Activated CD4-positive, alpha-beta T cell treated with anti-CD3 and anti-CD28 coated beads, Interleukin-2, amount 10 ng/mL, durations not matched to agents 7 days and 5 days (primary cell): ENCODE results near the gene ZNF532. TPM values are rescaled to one million over a fixed set of nuclear protein-coding genes. Genes with fewer than 3 reads are reported as not detected.

ENCODE experiments used
- CTCF ChIA-PET: fragments of 350-600 bp; sonication (Branson Sonifier 250); formaldehyde crosslinking; loops from one replicate; lab custom pipeline; 2021; ENCODE audit warnings: antibody characterized with exemption; lab: Charles Lee
- POLR2A ChIA-PET: fragments of 350-600 bp; sonication (Branson Sonifier 250); formaldehyde crosslinking; loops from one replicate; lab custom pipeline; 2021; ENCODE audit warnings: antibody characterized with exemption; lab: Charles Lee
- DNase-seq: peaks from one replicate; pipeline ENCODE4 v3.0.0-alpha.2; 2020
- H3K27ac Mint-ChIP-seq: one replicate; pipeline ENCODE4 v1.8.0; 2021; ENCODE audit warnings: mild to moderate bottlenecking, moderate library complexity, mixed read lengths
- H3K27me3 Mint-ChIP-seq: one replicate; pipeline ENCODE4 v1.8.0; 2021; ENCODE audit warnings: mixed read lengths
- H3K36me3 Mint-ChIP-seq: one replicate; pipeline ENCODE4 v1.8.0; 2021; ENCODE audit warnings: low read depth, mixed read lengths
- H3K4me1 Mint-ChIP-seq: one replicate; pipeline ENCODE4 v1.8.0; 2021; ENCODE audit warnings: mixed read lengths
- H3K4me3 Mint-ChIP-seq: one replicate; pipeline ENCODE4 v1.8.0; 2021; ENCODE audit warnings: mild to moderate bottlenecking, moderate library complexity, mixed read lengths
- H3K9me3 Mint-ChIP-seq: one replicate; pipeline ENCODE4 v1.8.0; 2021; ENCODE audit warnings: mixed read lengths
- total RNA-seq, 2 experiments: library from RNA; stranded (reverse); gene quantifications; one replicate each; pipeline ENCODE4 v1.2.3, GENCODE V29; 2021

ZNF532 gene
- total RNA-seq, 2 experiments from 2014 or later: 2.7 to 2.8 TPM

DNA sequence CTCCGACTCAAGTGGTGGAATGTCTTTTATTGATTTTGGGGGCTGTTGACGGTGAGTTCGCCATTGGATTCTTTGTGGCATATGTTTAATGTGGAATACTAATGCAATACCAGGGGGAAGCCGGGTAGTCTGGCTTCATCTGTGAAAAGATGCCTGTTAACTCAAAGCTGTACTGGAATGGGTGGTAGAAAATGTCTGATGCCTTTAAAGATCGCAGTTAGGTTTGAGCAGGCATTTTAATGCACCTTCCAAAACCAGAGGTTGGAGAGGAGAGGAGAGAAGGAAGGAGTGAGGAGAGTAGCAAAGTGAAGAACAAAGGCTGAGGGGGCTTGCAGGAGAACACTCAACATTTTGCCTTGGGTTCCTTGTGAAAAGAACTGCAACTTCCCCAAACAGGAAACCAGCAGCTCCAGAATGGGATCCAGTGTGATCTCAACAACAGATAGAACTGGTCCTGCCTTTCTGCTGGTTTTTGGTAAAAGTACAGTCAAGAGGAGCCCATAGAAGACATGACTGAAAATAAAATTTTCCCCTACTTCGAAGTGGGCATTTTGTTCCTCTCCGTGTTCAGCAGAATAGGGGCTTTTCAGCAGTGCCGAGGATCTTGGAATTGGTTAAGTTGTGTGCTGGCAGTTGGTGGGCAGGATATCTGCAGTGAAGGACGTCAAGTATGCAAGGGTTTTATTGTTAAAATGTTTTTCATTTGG is 1.5 kb downstream of the ZNF532 start:
- ChIA-PET POLR2A (no interaction called here), CTCF (interaction anchor here (0.5 kb wide), 1 partner anchor 397 kb away, joined by 3 read pairs; no protein-coding TSS in a partner anchor)
- H3K4me3 Mint-ChIP-seq: no peak overlapping the region
- H3K27ac Mint-ChIP-seq: no peak overlapping the region
- peaks cover 4% of the 10 kb centered on the region for H3K36me3 Mint-ChIP-seq
- no peaks in the 10 kb centered on the region for H3K9me3 Mint-ChIP-seq
- DNase-seq: no peak
- peaks cover 7% of the 10 kb centered on the region for H3K4me1 Mint-ChIP-seq
- peaks cover 62% of the 10 kb centered on the region for H3K27me3 Mint-ChIP-seq

- peaks cover 7% of the 10 kb centered on the region for H3K4me1 Mint-ChIP-seq
- CTCF ChIA-PET: interaction anchor here (0.5 to 1.0 kb wide), 2 partner anchors 12 to 397 kb away, joined by 3 to 4 read pairs; no protein-coding TSS in a partner anchor
- POLR2A ChIA-PET: no interaction called here
- H3K27ac Mint-ChIP-seq: no peak overlapping the region
- no peak overlapping the region for H3K4me3 Mint-ChIP-seq
- DNase-seq: no peak
- peaks cover 56% of the 10 kb centered on the region for H3K27me3 Mint-ChIP-seq
- H3K9me3 Mint-ChIP-seq: no peaks in the 10 kb centered on the region
- peaks cover 4% of the 10 kb centered on the region for H3K36me3 Mint-ChIP-seq
These were observed 2.1 kb downstream of the ZNF532 start for GRCh38 chr18:58866773-58867150.

DNA sequence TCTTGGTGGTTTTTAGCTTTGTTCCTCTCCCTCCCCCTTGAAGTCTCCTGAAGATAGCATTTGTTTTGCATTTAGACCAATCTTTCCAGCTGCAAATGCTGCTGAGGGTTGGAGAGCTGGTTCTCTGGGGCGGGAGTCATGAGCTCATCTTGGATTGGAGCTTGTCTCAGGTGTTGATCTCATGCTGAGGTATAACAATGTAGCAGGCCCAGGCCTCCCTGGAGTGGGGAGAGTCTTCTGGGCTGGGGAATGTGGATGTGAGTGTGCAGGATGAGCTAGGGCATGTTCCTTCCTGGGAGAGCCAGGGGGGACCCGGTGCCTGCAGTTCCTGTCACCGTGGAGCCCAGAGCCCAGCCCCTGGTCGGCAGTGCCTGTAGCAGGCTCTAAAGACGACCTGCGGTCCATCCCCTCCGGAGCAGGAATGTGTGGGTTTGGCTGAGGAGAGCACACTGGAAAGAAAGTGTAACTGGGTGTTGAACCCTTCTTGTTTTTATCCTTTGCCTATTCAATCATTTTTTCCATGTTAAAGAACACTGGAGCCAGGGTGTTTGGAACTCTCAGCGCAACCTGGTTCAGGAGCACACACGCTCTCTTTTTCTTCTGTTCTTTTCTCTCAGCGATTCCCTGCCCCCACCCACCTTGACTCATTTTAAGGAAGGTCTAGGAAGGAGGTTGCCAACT is 2.7 kb downstream of the ZNF532 start:
- H3K4me3 Mint-ChIP-seq: no peak overlapping the region
- H3K36me3 Mint-ChIP-seq: peaks cover 4% of the 10 kb centered on the region
- peaks cover 7% of the 10 kb centered on the region for H3K4me1 Mint-ChIP-seq
- H3K27me3 Mint-ChIP-seq: peaks cover 50% of the 10 kb centered on the region
- no peaks in the 10 kb centered on the region for H3K9me3 Mint-ChIP-seq
- ChIA-PET POLR2A (no interaction called here), CTCF (interaction anchor here (1.0 kb wide), 1 partner anchor 11 kb away, joined by 4 read pairs; no protein-coding TSS in a partner anchor)
- no peak for DNase-seq
- no peak overlapping the region for H3K27ac Mint-ChIP-seq

- Mint-ChIP-seq H3K27me3 (peaks cover 44% of the 10 kb centered on the region), H3K4me3 (no peak overlapping the region), H3K9me3 (no peaks in the 10 kb centered on the region), H3K27ac (no peak overlapping the region), H3K36me3 (no peaks in the 10 kb centered on the region), H3K4me1 (peaks cover 3% of the 10 kb centered on the region)
- ChIA-PET CTCF (no interaction called here), POLR2A (no interaction called here)
- no peak for DNase-seq
These were observed 3.8 kb downstream of the ZNF532 start for GRCh38 chr18:58868440-58868839.

- CTCF ChIA-PET: no interaction called here
- POLR2A ChIA-PET: no interaction called here
- no peak overlapping the region for H3K4me3 Mint-ChIP-seq
- H3K36me3 Mint-ChIP-seq: no peaks in the 10 kb centered on the region
- no peak for DNase-seq
- no peaks in the 10 kb centered on the region for H3K4me1 Mint-ChIP-seq
- H3K9me3 Mint-ChIP-seq: no peaks in the 10 kb centered on the region
- H3K27ac Mint-ChIP-seq: no peak overlapping the region
- H3K27me3 Mint-ChIP-seq: peaks cover 35% of the 10 kb centered on the region
These were observed 5.5 kb downstream of the ZNF532 start for GRCh38 chr18:58870130-58870529.

- Mint-ChIP-seq H3K4me1 (no peaks in the 10 kb centered on the region), H3K27me3 (peaks cover 33% of the 10 kb centered on the region), H3K27ac (no peak overlapping the region), H3K36me3 (no peaks in the 10 kb centered on the region), H3K9me3 (no peaks in the 10 kb centered on the region), H3K4me3 (no peak overlapping the region)
- DNase-seq: no peak
- ChIA-PET CTCF (no interaction called here), POLR2A (no interaction called here)
These were observed 5.9 kb downstream of the ZNF532 start for GRCh38 chr18:58870621-58871020.

DNA sequence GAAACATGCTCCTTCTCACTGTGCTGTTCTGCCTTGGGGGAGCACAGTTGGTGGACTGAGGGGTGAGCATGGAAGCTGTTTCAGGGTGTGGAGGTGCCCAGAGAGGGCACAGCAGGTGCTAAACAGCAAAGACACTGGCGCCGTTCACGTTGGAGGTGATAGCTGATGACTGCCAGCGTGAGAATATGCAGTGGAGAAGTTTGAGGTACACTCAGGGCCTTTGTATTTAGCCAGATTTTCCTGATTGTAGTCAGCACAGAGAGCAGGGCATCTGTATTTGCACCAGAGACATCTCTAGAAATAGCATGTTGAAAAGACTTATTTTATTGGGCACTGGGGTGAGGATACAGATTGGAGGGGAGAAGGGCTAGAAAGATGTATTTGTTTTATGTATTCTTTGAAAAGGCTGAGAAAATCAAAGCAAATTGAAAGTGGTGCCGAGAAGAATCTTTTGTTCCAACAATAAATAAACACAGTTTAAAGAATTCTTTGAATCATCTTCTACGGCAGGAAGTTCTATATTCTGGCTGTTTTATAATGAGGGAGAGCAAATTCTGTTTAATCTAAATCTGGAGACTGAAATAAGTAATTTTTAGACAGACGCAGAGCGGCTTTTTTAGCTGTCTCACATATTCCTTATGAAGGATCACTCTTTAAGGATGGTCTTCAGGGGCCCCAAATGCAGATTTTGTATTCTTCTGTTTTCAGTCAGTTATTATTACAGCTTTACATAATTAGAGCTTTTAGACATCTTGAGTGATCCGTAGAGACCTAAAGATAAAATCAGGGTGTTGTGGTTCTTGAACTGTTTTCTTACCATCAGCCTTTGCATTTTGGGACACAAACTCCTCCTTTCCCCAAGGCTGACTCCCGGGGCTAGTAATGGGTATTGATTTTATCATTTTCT is 7.1 kb downstream of the ZNF532 start:
- Mint-ChIP-seq H3K27ac (no peak overlapping the region), H3K4me3 (no peak overlapping the region), H3K27me3 (peaks cover 25% of the 10 kb centered on the region), H3K36me3 (no peaks in the 10 kb centered on the region), H3K9me3 (no peaks in the 10 kb centered on the region), H3K4me1 (no peaks in the 10 kb centered on the region)
- CTCF ChIA-PET: interaction anchor here (0.5 to 0.7 kb wide), 2 partner anchors 70 to 517 kb away, joined by 3 read pairs; no protein-coding TSS in a partner anchor
- POLR2A ChIA-PET: no interaction called here
- DNase-seq: no peak

GRCh38 chr18:58878640-58879039 is 14.0 kb downstream of the ZNF532 start:
- H3K9me3 Mint-ChIP-seq: no peaks in the 10 kb centered on the region
- ChIA-PET CTCF (interaction anchor here (0.9 to 2.5 kb wide), 2 partner anchors 11 to 17 kb away, joined by 4 to 8 read pairs; no protein-coding TSS in a partner anchor), POLR2A (no interaction called here)
- H3K27ac Mint-ChIP-seq: no peak overlapping the region
- no peak for DNase-seq
- peaks cover 17% of the 10 kb centered on the region for H3K27me3 Mint-ChIP-seq
- H3K4me3 Mint-ChIP-seq: no peak overlapping the region
- no peaks in the 10 kb centered on the region for H3K4me1 Mint-ChIP-seq
- H3K36me3 Mint-ChIP-seq: no peaks in the 10 kb centered on the region

DNA sequence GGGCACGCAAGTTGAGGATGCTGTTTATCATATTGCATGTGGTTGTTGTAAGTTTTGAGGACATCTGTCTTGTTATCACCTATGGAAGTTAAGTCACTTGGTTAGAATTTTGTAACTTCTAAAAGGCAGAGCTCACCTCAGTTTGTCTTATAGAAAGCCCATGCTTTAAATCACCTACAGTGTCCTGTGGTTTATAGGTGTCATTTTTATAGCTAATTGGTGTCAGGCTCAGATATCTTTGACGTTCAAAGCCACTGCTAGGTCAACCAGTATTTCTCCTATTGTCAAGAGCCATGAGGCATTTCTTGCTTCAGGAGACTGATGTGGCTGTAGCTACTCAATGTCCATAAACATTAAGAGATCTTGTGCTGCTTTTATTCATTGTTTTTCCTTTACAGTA is 16.8 kb downstream of the ZNF532 start:
- peaks cover 14% of the 10 kb centered on the region for H3K27me3 Mint-ChIP-seq
- no peaks in the 10 kb centered on the region for H3K4me1 Mint-ChIP-seq
- no peak for DNase-seq
- ChIA-PET POLR2A (no interaction called here), CTCF (interaction anchor here (1.2 kb wide), 1 partner anchor 20 kb away, joined by 3 read pairs; no protein-coding TSS in a partner anchor)
- H3K9me3 Mint-ChIP-seq: no peaks in the 10 kb centered on the region
- H3K4me3 Mint-ChIP-seq: no peak overlapping the region
- H3K36me3 Mint-ChIP-seq: no peaks in the 10 kb centered on the region
- no peak overlapping the region for H3K27ac Mint-ChIP-seq

GRCh38 chr18:58882044-58882443 is 17.4 kb downstream of the ZNF532 start:
- no peak overlapping the region for H3K27ac Mint-ChIP-seq
- no peak for DNase-seq
- ChIA-PET POLR2A (no interaction called here), CTCF (interaction anchor here (1.2 kb wide), 1 partner anchor 19 kb away, joined by 3 read pairs; no protein-coding TSS in a partner anchor)
- H3K4me3 Mint-ChIP-seq: no peak overlapping the region
- no peaks in the 10 kb centered on the region for H3K36me3 Mint-ChIP-seq
- H3K4me1 Mint-ChIP-seq: peaks cover under 1% of the 10 kb centered on the region
- H3K9me3 Mint-ChIP-seq: no peaks in the 10 kb centered on the region
- peaks cover 14% of the 10 kb centered on the region for H3K27me3 Mint-ChIP-seq

GRCh38 chr18:58882686-58883085 is 18.0 kb downstream of the ZNF532 start:
- ChIA-PET CTCF (no interaction called here), POLR2A (no interaction called here)
- Mint-ChIP-seq H3K4me1 (peaks cover 7% of the 10 kb centered on the region), H3K36me3 (no peaks in the 10 kb centered on the region), H3K9me3 (no peaks in the 10 kb centered on the region), H3K27me3 (peaks cover 17% of the 10 kb centered on the region), H3K4me3 (no peak overlapping the region), H3K27ac (no peak overlapping the region)
- no peak for DNase-seq

GRCh38 chr18:58884680-58885079 is 20.0 kb downstream of the ZNF532 start:
- H3K36me3 Mint-ChIP-seq: no peaks in the 10 kb centered on the region
- DNase-seq: no peak
- CTCF ChIA-PET: interaction anchor here (0.6 to 0.7 kb wide), 2 partner anchors 46 to 234 kb away, joined by 3 to 5 read pairs; no protein-coding TSS in a partner anchor
- H3K9me3 Mint-ChIP-seq: no peaks in the 10 kb centered on the region
- POLR2A ChIA-PET: no interaction called here
- H3K4me3 Mint-ChIP-seq: no peak overlapping the region
- peaks cover 10% of the 10 kb centered on the region for H3K4me1 Mint-ChIP-seq
- peaks cover 16% of the 10 kb centered on the region for H3K27me3 Mint-ChIP-seq
- H3K27ac Mint-ChIP-seq: no peak overlapping the region
